RWPE2 (cell line): ENCODE measurements around the gene ACRBP.

Experiments
- ATAC-seq: fragments of 200-7000 bp; cut with Tn5 transposase; 3 replicates; pipeline ENCODE4 v1.9.1; 2021; ENCODE audit warnings: low read depth
- DNase-seq: peaks from one replicate; pipeline ENCODE4 v3.0.0-alpha.2; 2020; ENCODE audit warnings: low spot score
- H3K27ac ChIP-seq: fragments of 450-650 bp; 2 replicates; pipeline ENCODE4 v1.5.1; 2017; ENCODE audit warnings: mild to moderate bottlenecking; ENCODE audit not compliant: poor library complexity, severe bottlenecking
- H3K27me3 ChIP-seq: fragments of 250-450 bp; sonication (Bioruptor Pico); 2 replicates; pipeline ENCODE4 v1.5.1; 2021; ENCODE audit warnings: mild to moderate bottlenecking, moderate library complexity; ENCODE audit not compliant: insufficient read depth, poor library complexity, severe bottlenecking
- H3K36me3 ChIP-seq: fragments of 250-450 bp; sonication (Bioruptor Pico); 2 replicates; pipeline ENCODE4 v1.5.1; 2020; ENCODE audit warnings: low read depth, mild to moderate bottlenecking, moderate library complexity
- H3K4me1 ChIP-seq: fragments of 250-450 bp; sonication (Bioruptor Pico); 2 replicates; pipeline ENCODE4 v1.5.1; 2021; ENCODE audit warnings: mild to moderate bottlenecking, moderate library complexity; ENCODE audit not compliant: insufficient read depth, poor library complexity, severe bottlenecking
- H3K4me3 ChIP-seq: fragments of 250-450 bp; sonication (Bioruptor Pico); 2 replicates; pipeline ENCODE4 v1.5.1; 2021; ENCODE audit warnings: mild to moderate bottlenecking, moderate library complexity; ENCODE audit not compliant: severe bottlenecking
- H3K9me3 ChIP-seq: fragments of 250-450 bp; sonication (Bioruptor Pico); 2 replicates; pipeline ENCODE4 v1.5.1; 2021; ENCODE audit warnings: mild to moderate bottlenecking, moderate library complexity; ENCODE audit not compliant: severe bottlenecking
- TF ChIP-seq, protein P1 (sequence below): fragments of 450-650 bp; IDR thresholded peaks from one replicate; pipeline ENCODE4 v1.5.1; 2017; ENCODE audit warnings: mild to moderate bottlenecking, moderate library complexity; ENCODE audit not compliant: poor library complexity, severe bottlenecking

The ACRBP gene

DNA sequence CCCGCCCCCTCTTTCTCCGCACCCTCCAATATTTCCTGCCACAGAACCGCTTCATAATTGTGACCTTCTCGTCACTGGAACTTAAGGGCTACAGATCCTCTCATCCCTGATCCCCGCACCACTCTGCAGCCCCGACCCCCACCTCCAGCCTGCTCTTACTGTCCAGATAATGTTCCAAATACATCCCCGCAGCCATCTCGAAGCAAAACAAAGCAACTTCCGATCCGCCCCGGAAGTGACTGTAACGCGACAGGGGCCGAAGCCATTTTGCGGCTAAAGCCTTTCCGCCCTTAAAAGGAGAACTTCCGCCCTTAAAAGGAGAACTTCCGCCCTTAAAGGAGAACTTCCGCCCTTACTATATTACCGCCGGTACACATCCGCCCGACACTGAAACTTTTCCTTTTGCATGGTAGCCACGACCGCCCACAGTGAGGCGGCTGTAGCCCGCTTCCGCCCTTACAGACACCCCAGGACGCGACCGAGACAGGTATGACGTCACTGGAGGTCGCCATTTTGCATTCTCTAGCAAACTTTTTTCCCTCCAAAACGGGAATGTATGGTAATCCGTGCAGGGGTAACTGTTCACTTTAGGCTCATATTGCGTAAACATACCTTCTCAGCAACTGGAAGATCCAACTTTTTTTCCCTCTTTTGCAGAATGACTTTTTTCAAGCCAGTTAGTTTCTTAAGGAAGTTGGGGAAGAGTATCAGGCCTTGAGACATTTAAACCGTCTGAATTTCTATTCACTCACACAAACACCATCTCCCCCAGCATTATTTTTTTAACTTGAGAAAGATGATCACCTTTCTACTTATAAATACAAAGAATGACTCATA lies 15.9 kb upstream of the ACRBP start, which contains the start of gene ING4:
ING4 (minus strand) TSS at position 214 of the 837 bp plus-strand sequence; CDS start at position 196, 18 bp downstream.
- peak; percentile 99 for ATAC-seq

DNA sequence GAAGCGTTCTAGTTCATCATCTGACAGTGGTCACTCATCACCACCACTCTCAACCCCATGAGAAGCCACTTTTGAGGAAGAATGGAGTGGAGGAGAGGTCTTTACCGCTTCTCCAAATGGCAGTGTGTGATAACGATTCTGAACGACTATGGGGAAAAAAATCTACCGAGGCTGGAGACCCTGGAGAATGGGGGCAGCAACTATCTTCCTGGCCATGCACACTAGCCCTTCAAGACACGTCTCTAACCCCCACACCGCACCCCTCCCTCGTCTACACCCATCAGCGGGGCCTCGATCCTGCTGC lies 15.3 kb upstream of the ACRBP start:
- Histone ChIP-seq H3K27me3 (no peaks in the 10 kb centered on the region), H3K4me3 (peak overlapping the region; percentile 66), H3K4me1 (peaks cover 4% of the 10 kb centered on the region), H3K36me3 (peaks cover 8% of the 10 kb centered on the region), H3K9me3 (no peaks in the 10 kb centered on the region), H3K27ac (peak overlapping the region; percentile 52)
- TF ChIP-seq, protein P1, sequence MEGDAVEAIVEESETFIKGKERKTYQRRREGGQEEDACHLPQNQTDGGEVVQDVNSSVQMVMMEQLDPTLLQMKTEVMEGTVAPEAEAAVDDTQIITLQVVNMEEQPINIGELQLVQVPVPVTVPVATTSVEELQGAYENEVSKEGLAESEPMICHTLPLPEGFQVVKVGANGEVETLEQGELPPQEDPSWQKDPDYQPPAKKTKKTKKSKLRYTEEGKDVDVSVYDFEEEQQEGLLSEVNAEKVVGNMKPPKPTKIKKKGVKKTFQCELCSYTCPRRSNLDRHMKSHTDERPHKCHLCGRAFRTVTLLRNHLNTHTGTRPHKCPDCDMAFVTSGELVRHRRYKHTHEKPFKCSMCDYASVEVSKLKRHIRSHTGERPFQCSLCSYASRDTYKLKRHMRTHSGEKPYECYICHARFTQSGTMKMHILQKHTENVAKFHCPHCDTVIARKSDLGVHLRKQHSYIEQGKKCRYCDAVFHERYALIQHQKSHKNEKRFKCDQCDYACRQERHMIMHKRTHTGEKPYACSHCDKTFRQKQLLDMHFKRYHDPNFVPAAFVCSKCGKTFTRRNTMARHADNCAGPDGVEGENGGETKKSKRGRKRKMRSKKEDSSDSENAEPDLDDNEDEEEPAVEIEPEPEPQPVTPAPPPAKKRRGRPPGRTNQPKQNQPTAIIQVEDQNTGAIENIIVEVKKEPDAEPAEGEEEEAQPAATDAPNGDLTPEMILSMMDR = no peak
- DNase-seq (no peak), ATAC-seq (peak; percentile 28)

More for the DNA sequence above, 15.9 kb upstream of the ACRBP start, which contains the start of gene ING4:
- Histone ChIP-seq H3K4me3 (peak within 1 kb of the TSS; percentile 66), H3K36me3 (peaks cover 13% of the 10 kb centered on the region), H3K27me3 (no peaks in the 10 kb centered on the region), H3K4me1 (peaks cover 4% of the 10 kb centered on the region), H3K9me3 (no peaks in the 10 kb centered on the region), H3K27ac (peak within 1 kb of the TSS; percentile 52)
- peak; percentile 96 for DNase-seq
- TF ChIP-seq, protein P1 = no peak

DNA sequence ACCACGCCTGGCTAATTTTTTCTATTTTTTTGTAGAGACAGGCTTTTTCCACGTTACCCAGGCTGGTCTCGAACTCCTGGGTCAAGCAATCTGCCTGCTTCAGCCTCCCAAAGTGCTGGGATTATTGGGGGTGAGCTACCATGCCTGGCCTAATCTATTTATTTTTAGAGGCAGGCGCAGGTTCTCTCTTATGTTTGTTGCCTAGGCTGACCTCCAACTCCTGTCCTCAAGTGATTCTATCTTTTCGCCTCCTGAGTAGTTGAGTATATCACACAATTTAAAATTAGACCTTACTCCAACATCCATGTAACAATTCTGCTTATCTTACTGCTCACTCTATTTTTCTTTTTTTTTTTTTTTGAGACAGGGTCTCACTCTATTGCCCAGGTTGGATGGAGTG lies 6.8 kb upstream of the ACRBP start:
- Histone ChIP-seq H3K27me3 (no peaks in the 10 kb centered on the region), H3K4me3 (no peak overlapping the region), H3K36me3 (peaks cover 16% of the 10 kb centered on the region), H3K27ac (no peak overlapping the region), H3K4me1 (no peaks in the 10 kb centered on the region), H3K9me3 (no peaks in the 10 kb centered on the region)
- TF ChIP-seq, protein P1 = no peak
- DNase-seq = no peak
- no peak for ATAC-seq

DNA sequence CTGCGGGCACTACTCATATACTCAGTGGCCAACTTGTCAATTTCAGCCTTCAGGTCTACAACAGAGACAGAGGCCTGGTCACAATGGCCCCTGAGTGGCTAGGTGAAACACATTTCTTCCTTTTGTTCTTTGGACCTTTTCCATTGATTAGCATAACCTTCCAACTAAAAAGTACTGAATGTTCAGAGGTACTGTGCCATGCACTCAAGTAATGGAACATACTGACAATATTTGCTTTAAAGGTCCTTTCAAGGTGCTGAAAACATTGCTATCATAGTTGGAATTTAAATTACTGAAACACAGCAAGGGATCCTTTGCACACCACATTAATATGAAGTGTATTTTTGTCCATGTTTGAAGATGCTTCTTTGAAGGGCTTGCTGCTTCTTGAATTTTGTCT lies 6.1 kb upstream of the ACRBP start:
- ATAC-seq (no peak), DNase-seq (no peak)
- TF ChIP-seq, protein P1 = no peak
- H3K9me3 ChIP-seq = no peaks in the 10 kb centered on the region
- peaks cover 16% of the 10 kb centered on the region for H3K36me3 ChIP-seq
- H3K4me1 ChIP-seq = no peaks in the 10 kb centered on the region
- no peaks in the 10 kb centered on the region for H3K27me3 ChIP-seq
- H3K27ac ChIP-seq = no peak overlapping the region
- no peak overlapping the region for H3K4me3 ChIP-seq

DNA sequence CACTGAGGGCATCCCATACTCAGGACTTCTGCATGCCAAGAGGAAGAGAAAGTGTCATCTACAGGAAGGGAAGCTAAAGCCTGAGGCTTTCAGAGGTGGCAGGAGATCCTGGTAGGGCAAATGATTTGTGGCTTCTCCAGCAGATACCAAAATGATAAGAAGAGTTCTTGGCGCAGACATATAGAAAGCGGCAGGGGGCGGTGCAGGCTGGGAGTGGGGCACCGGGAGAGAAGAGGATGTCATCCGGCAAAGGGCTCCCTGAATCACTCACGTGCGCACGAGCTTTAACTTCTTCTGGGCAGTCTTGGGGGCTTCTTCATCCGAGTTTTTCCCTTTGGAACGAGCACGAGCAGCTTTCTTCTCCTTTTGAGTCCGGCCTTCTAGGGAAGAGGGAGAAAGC lies 5.2 kb upstream of the ACRBP start:
- TF ChIP-seq, protein P1 = no peak
- DNase-seq (no peak), ATAC-seq (no peak)
- no peak overlapping the region for H3K4me3 ChIP-seq
- no peak overlapping the region for H3K27ac ChIP-seq
- peaks cover 16% of the 10 kb centered on the region for H3K36me3 ChIP-seq
- no peaks in the 10 kb centered on the region for H3K27me3 ChIP-seq
- H3K9me3 ChIP-seq = no peaks in the 10 kb centered on the region
- H3K4me1 ChIP-seq = no peaks in the 10 kb centered on the region
